K562 (cell line): ENCODE measurements around the gene CGN. TPM values are rescaled to one million over a fixed set of nuclear protein-coding genes. Genes with fewer than 3 reads are reported as not detected.

Experiments
- ATAC-seq: fragments of 200-7000 bp; cut with Tn5 transposase; 3 replicates; pipeline ENCODE4 v1.9.1; 2020; ENCODE audit warnings: moderate library complexity
- BruUV-seq: library from RNA; stranded (reverse); fragments of 400-500 nt; replicated peaks from 2 replicates; lab custom pipeline; 2021; lab: Mats Ljungman, UMichigan
- CTCF ChIA-PET: fragments of 300-600 bp; formaldehyde crosslinking; extraction: SDS; loops from one replicate; lab custom pipeline; 2021; ENCODE audit warnings: low intra/inter-chr PET ratio; lab: Yijun Ruan, JAX
- POLR2A ChIA-PET: fragments of 300-600, 350-650 bp; sonication (Branson Sonifier 250); formaldehyde crosslinking; extraction: SDS; loops from one replicate; lab custom pipeline; 2021; ENCODE audit warnings: antibody characterized with exemption, inconsistent platforms; lab: Yijun Ruan, JAX
- DNase-seq, 4 experiments: peaks; one replicate each; pipeline versions ENCODE4 v3.0.0 to v3.0.0-alpha.2; 2011 to 2018; ENCODE audit warnings: low spot score in 3 of 4, mixed read lengths in 3 of 4; ENCODE audit errors: extremely low read depth in 1 of 4
- FAIRE-seq: peaks from 2 replicates; lab custom pipeline; 2011; peaks lifted over from hg19 to GRCh38; lab: Jason Lieb, UNC
- H2AFZ ChIP-seq: 2 replicates; pipeline ENCODE4 v1.6.0; 2011; ENCODE audit warnings: low read depth, low read length, control low read depth, inconsistent platforms
- H3K27ac ChIP-seq: fragments of 200-600 bp; 3 replicates; pipeline ENCODE4 v1.8.0; 2011; ENCODE audit warnings: low read depth, mild to moderate bottlenecking, control low read depth, inconsistent platforms, low read length, moderate library complexity, mixed read lengths; ENCODE audit errors: extremely low read depth
- H3K27me3 ChIP-seq, 2 experiments: fragments of 300-600 bp in 1 of 2; 2 replicates in 1 of 2; 3 replicates in 1 of 2; pipeline versions ENCODE4 v1.6.0 to v1.8.0; 2011; ENCODE audit warnings: inconsistent platforms in 2 of 2, low read length in 2 of 2, mild to moderate bottlenecking in 1 of 2, mixed read lengths in 1 of 2, moderate library complexity in 1 of 2; ENCODE audit not compliant: control insufficient read depth in 2 of 2, insufficient read depth in 2 of 2
- H3K36me3 ChIP-seq: fragments of 300-600 bp; 3 replicates; pipeline ENCODE4 v1.8.0; 2011; ENCODE audit warnings: mild to moderate bottlenecking, low read length, inconsistent platforms; ENCODE audit not compliant: control insufficient read depth, insufficient read depth
- H3K4me1 ChIP-seq, 2 experiments: fragments of 200-600 bp in 1 of 2; replicated peaks in 1 of 2; 2 replicates in 1 of 2; 3 replicates in 1 of 2; pipeline versions ENCODE4 v1.5.1 to v1.8.0; 2011; ENCODE audit warnings: inconsistent platforms in 2 of 2, low read length in 2 of 2, mild to moderate bottlenecking in 1 of 2, mixed read lengths in 1 of 2, moderate library complexity in 1 of 2; ENCODE audit not compliant: control insufficient read depth in 2 of 2, insufficient read depth in 2 of 2
- H3K4me2 ChIP-seq: 2 replicates; pipeline ENCODE4 v1.6.1; 2011; ENCODE audit warnings: low read length, control low read depth, inconsistent platforms, mixed read lengths; ENCODE audit not compliant: insufficient read depth
- H3K4me3 ChIP-seq: fragments of 200-600 bp; sonication (generic), shearing (Covaris generic); 2 replicates; pipeline ENCODE4 v1.5.1; 2016; ENCODE audit warnings: control low read depth, inconsistent platforms
- H3K79me2 ChIP-seq: fragments of 200-600 bp; 3 replicates; pipeline ENCODE4 v1.8.0; 2011; ENCODE audit warnings: low read length, inconsistent platforms; ENCODE audit not compliant: control insufficient read depth, insufficient read depth
- H3K9ac ChIP-seq, 2 experiments: 2 replicates each; pipeline versions ENCODE4 v1.6.0 to v1.6.1; 2011; ENCODE audit warnings: low read depth in 2 of 2, low read length in 2 of 2, control low read depth in 1 of 2, inconsistent platforms in 1 of 2, mild to moderate bottlenecking in 1 of 2, mixed read lengths in 1 of 2; ENCODE audit not compliant: insufficient read depth in 1 of 2
- H3K9me1 ChIP-seq: one replicate; pipeline ENCODE4 v1.6.0; 2011; ENCODE audit warnings: inconsistent platforms, mild to moderate bottlenecking, low read length, moderate library complexity; ENCODE audit not compliant: control insufficient read depth, insufficient read depth
- H3K9me3 ChIP-seq: replicated peaks from 2 replicates; pipeline ENCODE4 v1.5.1; 2011; ENCODE audit warnings: low read depth, low read length, inconsistent platforms; ENCODE audit not compliant: control insufficient read depth, insufficient read depth
- H4K20me1 ChIP-seq: replicated peaks from 2 replicates; pipeline ENCODE4 v1.6.1; 2011; ENCODE audit warnings: low read length, inconsistent platforms, mixed read lengths; ENCODE audit not compliant: control insufficient read depth, insufficient read depth
- EGR1 ChIP-seq: fragments of 450-650 bp; conservative IDR thresholded peaks from 2 replicates; pipeline ENCODE4 v1.6.1; 2017; ENCODE audit warnings: mild to moderate bottlenecking
- JUNB ChIP-seq: fragments of 450-650 bp; formaldehyde crosslinking; conservative IDR thresholded peaks from 2 replicates; pipeline ENCODE4 v1.4.0; 2020; ENCODE audit warnings: mild to moderate bottlenecking
- KAT7 ChIP-seq: sonication (generic); formaldehyde crosslinking; IDR thresholded peaks from 2 replicates; pipeline ENCODE4 v1.8.0; 2022; ENCODE audit warnings: missing genetic modification reagents, mild to moderate bottlenecking, borderline replicate concordance
- KLF6 ChIP-seq: fragments of 250-450 bp; sonication (Bioruptor Pico); IDR thresholded peaks from 2 replicates; pipeline ENCODE4 v1.4.0; 2020; ENCODE audit warnings: mild to moderate bottlenecking, moderate library complexity, borderline replicate concordance
- MBD2 ChIP-seq: sonication (generic); IDR thresholded peaks from 2 replicates; pipeline ENCODE4 v1.6.1; 2016; ENCODE audit warnings: low read depth, borderline replicate concordance
- RBM14 ChIP-seq: fragments of 200-400 bp; formaldehyde crosslinking; IDR thresholded peaks from 2 replicates; pipeline ENCODE4 v1.6.1; 2018; ENCODE audit warnings: low read depth, mild to moderate bottlenecking, low read length, moderate library complexity, borderline replicate concordance; ENCODE audit not compliant: insufficient read depth
- SLC30A9 ChIP-seq: fragments of 250-450 bp; sonication (Bioruptor Pico); IDR thresholded peaks from 2 replicates; pipeline ENCODE4 v1.8.0; 2022; ENCODE audit warnings: mild to moderate bottlenecking, moderate library complexity
- THRAP3 ChIP-seq: fragments of 450-650 bp; IDR thresholded peaks from 2 replicates; pipeline ENCODE4 v1.6.1; 2016; ENCODE audit warnings: mild to moderate bottlenecking, inconsistent platforms, borderline replicate concordance
- ZNF3 ChIP-seq: fragments of 250-450 bp; sonication (Bioruptor Pico); IDR thresholded peaks from 2 replicates; pipeline ENCODE4 v1.5.0; 2021; ENCODE audit warnings: mild to moderate bottlenecking, moderate library complexity
- ZNF507 ChIP-seq: conservative IDR thresholded peaks from 2 replicates; pipeline ENCODE4 v1.6.1; 2017; ENCODE audit warnings: missing genetic modification characterization, missing compliant biosample characterization
- ZNF696 ChIP-seq: fragments of 250-450 bp; sonication (Bioruptor Pico); conservative IDR thresholded peaks from 2 replicates; pipeline ENCODE4 v1.4.0; 2020; ENCODE audit warnings: mild to moderate bottlenecking, moderate library complexity
- WGBS: fragments of 100-300 bp; shearing (Covaris generic); methylation state at CpG from one replicate; pipeline ENCODE4 v1.1.6; 2016; ENCODE audit warnings: low coverage, mixed read lengths; ENCODE audit not compliant: insufficient coverage; ENCODE audit errors: missing lambda C conversion rate; 5-methylcytosine and 5-hydroxymethylcytosine counted together
- in situ Hi-C: fragments of 300-500 bp; cut with MboI; formaldehyde crosslinking; loops from 4 replicates; pipeline ENCODE4 v1.15.0; 2018; ENCODE audit warnings: inconsistent platforms, mixed read lengths
- intact Hi-C: fragments of 100-400 bp; cut with micrococcal nuclease; formaldehyde crosslinking; loops from 2 replicates; pipeline ENCODE4 v1.14.2; 2022
- polyA plus RNA-seq, 8 experiments: library from polyadenylated mRNA; depleted of rRNA in 4 of 8; stranded (reverse) in 5 of 8; unstranded in 3 of 8; fragments of >200 nt; fragmentation: Nextera tagmentation in 2 of 8; fragmentation: Illumina TruSeq in 1 of 8; extraction: Ambion mirVana in 2 of 8; extraction: Trizol in 1 of 8; gene quantifications; 2 replicates each; pipeline versions ENCODE4 v1.2.1 to v1.2.3, GENCODE V29; 2011 to 2014; ENCODE audit warnings: inconsistent platforms in 1 of 8, missing spikeins in 1 of 8
- total RNA-seq, 7 experiments: library from RNA; depleted of rRNA in 6 of 7; stranded (reverse); fragments of >200 nt in 6 of 7; fragmentation: Illumina TruSeq in 2 of 7; extraction: Trizol in 2 of 7; gene quantifications; 2 replicates each; pipeline versions ENCODE4 v1.2.1 to v1.2.3, GENCODE V29; 2011 to 2021; ENCODE audit warnings: low replicate concordance in 1 of 7
- TF ChIP-seq, protein P1 (sequence below): IDR thresholded peaks from 3 replicates; pipeline ENCODE4 v1.6.1; 2011; ENCODE audit warnings: borderline replicate concordance, mild to moderate bottlenecking, moderate library complexity; ENCODE audit not compliant: insufficient read length; ENCODE audit errors: extremely low read depth
- TF ChIP-seq, protein P2 (sequence below), 3 experiments: fragments of 200-800 bp in 1 of 3; sonication (Bioruptor generic) in 1 of 3; sonication (generic) in 1 of 3; formaldehyde crosslinking in 1 of 3; IDR thresholded peaks; 2 replicates each; pipeline versions ENCODE4 v1.6.1 to v1.8.0; 2016 to 2022; ENCODE audit warnings: mild to moderate bottlenecking in 2 of 3, missing compliant biosample characterization in 2 of 3, missing genetic modification characterization in 2 of 3, missing genetic modification reagents in 1 of 3

The CGN gene
- total and polyA plus RNA-seq, 9 of the 15 experiments (the other 6 are each of a cell fraction or from before 2014, with no cell fraction given), result 0.03 to 1.4 (median 0.14) TPM; not detected in 2

DNA sequence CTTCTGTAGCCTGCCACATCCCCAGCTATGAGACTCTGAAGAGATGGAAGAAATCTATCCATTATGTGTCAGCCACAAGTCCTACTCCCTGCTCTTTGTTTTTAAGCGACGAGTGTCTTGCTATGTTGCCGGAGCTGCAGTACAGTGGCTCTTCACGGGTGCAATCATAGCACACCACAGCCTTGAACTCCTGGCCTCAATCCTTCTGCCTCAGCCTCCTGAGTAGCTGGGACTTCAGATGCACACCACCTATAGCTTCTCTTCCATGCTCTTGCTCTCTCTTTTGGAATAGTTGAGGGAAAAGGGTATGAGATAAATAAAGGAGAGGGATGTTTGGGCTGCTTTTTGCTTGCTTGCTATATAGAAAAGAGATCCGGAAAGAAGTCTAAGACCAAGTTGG is 30.6 kb downstream of the CGN start:
- Histone ChIP-seq H4K20me1 (no peaks in the 10 kb centered on the region; the same call in 1 of the 2 replicates), H3K9me3 (no peaks in the 10 kb centered on the region), H3K27me3 (peaks cover 2 to 5% of the 10 kb centered on the region in 2 experiments; a peak in 2 of 5 replicates), H3K36me3 (no peaks in the 10 kb centered on the region), H2AFZ (no peak overlapping the region), H3K27ac (no peak overlapping the region), H3K79me2 (no peaks in the 10 kb centered on the region), H3K9ac (no peak overlapping the region), H3K4me3 (no peak overlapping the region), H3K4me2 (no peak overlapping the region), H3K9me1 (no peaks in the 10 kb centered on the region), H3K4me1 (peaks cover 5 to 14% of the 10 kb centered on the region in 2 experiments; a peak in 4 of 5 replicates)
- no peak for FAIRE-seq
- in situ Hi-C loops (no loop called here), intact Hi-C loops (loop anchor here (5.0 kb wide), 1 partner anchor 36 kb away; no protein-coding TSS in a partner anchor)
- CTCF ChIA-PET, result no interaction called here
- no peak for DNase-seq
- no TSS peak for BruUV-seq
- no peak for ATAC-seq
- 25% methylated on average over 5 of the region's 5 CpGs for WGBS
- POLR2A ChIA-PET, result interaction anchor here (0.7 to 3.4 kb wide), 9 partner anchors 8 to 233 kb away, joined by 3 to 39 read pairs (median 4); no protein-coding TSS in a partner anchor
- TF ChIP-seq MBD2 (no peak), ZNF696 (CRISPR knock-in tag) (no peak), JUNB (CRISPR knock-in tag) (no peak), ZNF3 (CRISPR knock-in tag) (no peak), RBM14 (no peak), THRAP3 (no peak), KLF6 (no peak), EGR1 (no peak), KAT7 (CRISPR knock-in tag) (no peak), SLC30A9 (CRISPR knock-in tag) (no peak), ZNF507 (tag) (no peak)
- TF ChIP-seq, protein P1, sequence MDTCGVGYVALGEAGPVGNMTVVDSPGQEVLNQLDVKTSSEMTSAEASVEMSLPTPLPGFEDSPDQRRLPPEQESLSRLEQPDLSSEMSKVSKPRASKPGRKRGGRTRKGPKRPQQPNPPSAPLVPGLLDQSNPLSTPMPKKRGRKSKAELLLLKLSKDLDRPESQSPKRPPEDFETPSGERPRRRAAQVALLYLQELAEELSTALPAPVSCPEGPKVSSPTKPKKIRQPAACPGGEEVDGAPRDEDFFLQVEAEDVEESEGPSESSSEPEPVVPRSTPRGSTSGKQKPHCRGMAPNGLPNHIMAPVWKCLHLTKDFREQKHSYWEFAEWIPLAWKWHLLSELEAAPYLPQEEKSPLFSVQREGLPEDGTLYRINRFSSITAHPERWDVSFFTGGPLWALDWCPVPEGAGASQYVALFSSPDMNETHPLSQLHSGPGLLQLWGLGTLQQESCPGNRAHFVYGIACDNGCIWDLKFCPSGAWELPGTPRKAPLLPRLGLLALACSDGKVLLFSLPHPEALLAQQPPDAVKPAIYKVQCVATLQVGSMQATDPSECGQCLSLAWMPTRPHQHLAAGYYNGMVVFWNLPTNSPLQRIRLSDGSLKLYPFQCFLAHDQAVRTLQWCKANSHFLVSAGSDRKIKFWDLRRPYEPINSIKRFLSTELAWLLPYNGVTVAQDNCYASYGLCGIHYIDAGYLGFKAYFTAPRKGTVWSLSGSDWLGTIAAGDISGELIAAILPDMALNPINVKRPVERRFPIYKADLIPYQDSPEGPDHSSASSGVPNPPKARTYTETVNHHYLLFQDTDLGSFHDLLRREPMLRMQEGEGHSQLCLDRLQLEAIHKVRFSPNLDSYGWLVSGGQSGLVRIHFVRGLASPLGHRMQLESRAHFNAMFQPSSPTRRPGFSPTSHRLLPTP, result no peak
- TF ChIP-seq, protein P2, sequence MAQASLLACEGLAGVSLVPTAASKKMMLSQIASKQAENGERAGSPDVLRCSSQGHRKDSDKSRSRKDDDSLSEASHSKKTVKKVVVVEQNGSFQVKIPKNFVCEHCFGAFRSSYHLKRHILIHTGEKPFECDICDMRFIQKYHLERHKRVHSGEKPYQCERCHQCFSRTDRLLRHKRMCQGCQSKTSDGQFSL (CRISPR knock-in tag; IDR thresholded peaks at IDR 0.05), result no peak
- TF ChIP-seq, protein P2 (tag; IDR thresholded peaks at IDR 0.05), result no peak
- TF ChIP-seq, all 486 proteins: peak for 0
